IMR-90 (cell line): Measurements from ENCODE around the gene AQP9.

Source experiments
- BHLHE40 ChIP-seq: fragments of 150-350 bp; IDR thresholded peaks from 2 replicates; pipeline ENCODE4 v1.6.1; 2016; ENCODE audit warnings: mild to moderate bottlenecking, low read depth, low read length
- CEBPB ChIP-seq: IDR thresholded peaks from 2 replicates; pipeline ENCODE4 v1.6.1; 2012; ENCODE audit warnings: low read depth, low read length, improper control_type of control experiment
- MAFK ChIP-seq: IDR thresholded peaks from 2 replicates; pipeline ENCODE4 v1.6.1; 2012; ENCODE audit warnings: low read depth, low read length, improper control_type of control experiment
- MAZ ChIP-seq: IDR thresholded peaks from 2 replicates; pipeline ENCODE4 v1.6.1; 2012; ENCODE audit warnings: low read depth, mild to moderate bottlenecking, low read length, improper control_type of control experiment, moderate library complexity, borderline replicate concordance
- MXI1 ChIP-seq: IDR thresholded peaks from 2 replicates; pipeline ENCODE4 v1.6.1; 2012; ENCODE audit warnings: low read depth, mild to moderate bottlenecking, low read length, moderate library complexity, borderline replicate concordance
- POLR2A ChIP-seq: IDR thresholded peaks from 2 replicates; pipeline ENCODE4 v1.6.1; 2012; ENCODE audit warnings: mild to moderate bottlenecking, low read depth, low read length
- RAD21 ChIP-seq: IDR thresholded peaks from 2 replicates; pipeline ENCODE4 v1.6.1; 2012; ENCODE audit warnings: low read length, improper control_type of control experiment
- RCOR1 ChIP-seq: IDR thresholded peaks from 2 replicates; pipeline ENCODE4 v1.6.1; 2012; ENCODE audit warnings: mild to moderate bottlenecking, low read length, improper control_type of control experiment; ENCODE audit not compliant: insufficient replicate concordance
- RFX5 ChIP-seq: IDR thresholded peaks from 2 replicates; pipeline ENCODE4 v1.8.0; 2012; ENCODE audit warnings: low read depth, mild to moderate bottlenecking, low read length, moderate library complexity
- SMC3 ChIP-seq: fragments of 150-350 bp; IDR thresholded peaks from 2 replicates; pipeline ENCODE4 v1.6.1; 2016; ENCODE audit warnings: low read depth, mild to moderate bottlenecking, antibody characterized with exemption, low read length, moderate library complexity
- TF ChIP-seq, protein P1 (sequence below): conservative IDR thresholded peaks from 2 replicates; pipeline ENCODE4 v1.5.1; 2012; ENCODE audit warnings: mild to moderate bottlenecking, low read depth, low read length, improper control_type of control experiment
- TF ChIP-seq, protein P2 (sequence below): fragments of 150-350 bp; IDR thresholded peaks from 2 replicates; pipeline ENCODE4 v1.6.1; 2017; ENCODE audit warnings: mild to moderate bottlenecking, antibody characterized with exemption, low read length, low read depth
- TF ChIP-seq, protein P3 (sequence below): fragments of 150-350 bp; IDR thresholded peaks from 2 replicates; pipeline ENCODE4 v1.6.1; 2016; ENCODE audit warnings: low read depth, mild to moderate bottlenecking, low read length, moderate library complexity, borderline replicate concordance

DNA sequence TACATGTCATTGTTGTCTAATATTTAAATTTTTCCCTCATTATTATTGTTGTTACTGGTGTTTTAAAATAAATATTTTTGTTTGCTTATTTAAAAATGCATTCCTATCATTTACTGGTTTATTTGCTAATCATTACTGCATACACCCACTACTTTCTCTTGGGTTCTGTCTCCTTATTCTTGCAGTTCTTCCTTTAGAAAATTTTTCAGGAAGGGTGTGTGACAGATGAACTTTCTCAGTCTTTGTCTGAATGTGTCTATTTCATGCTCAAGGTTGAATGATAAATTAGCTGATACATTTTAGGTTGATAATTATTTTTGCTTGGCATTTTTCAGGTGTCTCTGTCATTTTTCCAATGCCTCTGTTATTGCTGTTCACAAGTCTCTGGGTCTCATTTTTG is 7.4 kb downstream of the AQP9 start:
- TF ChIP-seq, protein P1, sequence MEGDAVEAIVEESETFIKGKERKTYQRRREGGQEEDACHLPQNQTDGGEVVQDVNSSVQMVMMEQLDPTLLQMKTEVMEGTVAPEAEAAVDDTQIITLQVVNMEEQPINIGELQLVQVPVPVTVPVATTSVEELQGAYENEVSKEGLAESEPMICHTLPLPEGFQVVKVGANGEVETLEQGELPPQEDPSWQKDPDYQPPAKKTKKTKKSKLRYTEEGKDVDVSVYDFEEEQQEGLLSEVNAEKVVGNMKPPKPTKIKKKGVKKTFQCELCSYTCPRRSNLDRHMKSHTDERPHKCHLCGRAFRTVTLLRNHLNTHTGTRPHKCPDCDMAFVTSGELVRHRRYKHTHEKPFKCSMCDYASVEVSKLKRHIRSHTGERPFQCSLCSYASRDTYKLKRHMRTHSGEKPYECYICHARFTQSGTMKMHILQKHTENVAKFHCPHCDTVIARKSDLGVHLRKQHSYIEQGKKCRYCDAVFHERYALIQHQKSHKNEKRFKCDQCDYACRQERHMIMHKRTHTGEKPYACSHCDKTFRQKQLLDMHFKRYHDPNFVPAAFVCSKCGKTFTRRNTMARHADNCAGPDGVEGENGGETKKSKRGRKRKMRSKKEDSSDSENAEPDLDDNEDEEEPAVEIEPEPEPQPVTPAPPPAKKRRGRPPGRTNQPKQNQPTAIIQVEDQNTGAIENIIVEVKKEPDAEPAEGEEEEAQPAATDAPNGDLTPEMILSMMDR = no peak
- TF ChIP-seq, protein P2, sequence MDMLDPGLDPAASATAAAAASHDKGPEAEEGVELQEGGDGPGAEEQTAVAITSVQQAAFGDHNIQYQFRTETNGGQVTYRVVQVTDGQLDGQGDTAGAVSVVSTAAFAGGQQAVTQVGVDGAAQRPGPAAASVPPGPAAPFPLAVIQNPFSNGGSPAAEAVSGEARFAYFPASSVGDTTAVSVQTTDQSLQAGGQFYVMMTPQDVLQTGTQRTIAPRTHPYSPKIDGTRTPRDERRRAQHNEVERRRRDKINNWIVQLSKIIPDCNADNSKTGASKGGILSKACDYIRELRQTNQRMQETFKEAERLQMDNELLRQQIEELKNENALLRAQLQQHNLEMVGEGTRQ = no peak
- no peak for TF ChIP-seq POLR2A
- TF ChIP-seq MXI1 = no peak
- no peak for TF ChIP-seq MAFK
- no peak for TF ChIP-seq SMC3
- no peak for TF ChIP-seq RFX5
- TF ChIP-seq CEBPB = no peak
- TF ChIP-seq BHLHE40 = no peak
- TF ChIP-seq, protein P3, sequence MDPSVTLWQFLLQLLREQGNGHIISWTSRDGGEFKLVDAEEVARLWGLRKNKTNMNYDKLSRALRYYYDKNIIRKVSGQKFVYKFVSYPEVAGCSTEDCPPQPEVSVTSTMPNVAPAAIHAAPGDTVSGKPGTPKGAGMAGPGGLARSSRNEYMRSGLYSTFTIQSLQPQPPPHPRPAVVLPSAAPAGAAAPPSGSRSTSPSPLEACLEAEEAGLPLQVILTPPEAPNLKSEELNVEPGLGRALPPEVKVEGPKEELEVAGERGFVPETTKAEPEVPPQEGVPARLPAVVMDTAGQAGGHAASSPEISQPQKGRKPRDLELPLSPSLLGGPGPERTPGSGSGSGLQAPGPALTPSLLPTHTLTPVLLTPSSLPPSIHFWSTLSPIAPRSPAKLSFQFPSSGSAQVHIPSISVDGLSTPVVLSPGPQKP = no peak
- TF ChIP-seq RAD21 = no peak
- no peak for TF ChIP-seq RCOR1
- TF ChIP-seq MAZ = no peak
